Measurements from ENCODE around the gene COX7A2.

Gene COX7A2

DNA sequence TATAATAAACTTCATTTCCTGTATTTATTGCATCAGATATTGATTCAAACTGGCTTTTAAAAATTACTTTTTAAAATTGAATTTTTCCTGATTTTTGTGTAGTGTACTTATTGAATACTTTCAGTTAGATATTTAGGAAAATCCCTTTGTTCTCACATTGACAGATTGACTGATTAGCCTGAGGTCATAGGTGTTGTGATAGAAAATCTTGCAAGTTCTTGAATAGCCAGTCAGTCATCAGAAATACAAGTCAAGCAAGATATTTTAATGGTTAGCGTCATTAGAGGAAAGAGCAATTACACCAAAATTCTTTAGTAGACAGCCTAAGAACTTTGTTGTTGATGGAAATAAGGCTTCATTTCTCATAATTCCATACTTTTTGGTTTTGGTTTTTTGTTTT is 44.4 kb upstream of the COX7A2 start:
- no peaks in the 10 kb centered on the region for H3K27me3 Mint-ChIP-seq (ENCODE audit: low read depth, poor library complexity)
- TF ChIP-seq CTCF (IDR thresholded peaks at IDR 0.05): no peak
- H3K27ac Mint-ChIP-seq: no peak overlapping the region
- H3K4me3 Mint-ChIP-seq: no peak overlapping the region
- DNase-seq: no peak
- peaks cover 10% of the 10 kb centered on the region for H3K4me1 Mint-ChIP-seq
- no peaks in the 10 kb centered on the region for H3K9me3 Mint-ChIP-seq
- H3K36me3 Mint-ChIP-seq (ENCODE audit: low read depth): peaks cover 4% of the 10 kb centered on the region

GRCh38 chr6:75287424-75287823 is 43.8 kb upstream of the COX7A2 start:
- DNase-seq: no peak
- peaks cover 10% of the 10 kb centered on the region for H3K4me1 Mint-ChIP-seq
- H3K27ac Mint-ChIP-seq: no peak overlapping the region
- H3K36me3 Mint-ChIP-seq (ENCODE audit: low read depth): peaks cover 4% of the 10 kb centered on the region
- no peak for TF ChIP-seq CTCF (IDR thresholded peaks at IDR 0.05)
- H3K27me3 Mint-ChIP-seq (ENCODE audit: low read depth, poor library complexity): no peaks in the 10 kb centered on the region
- H3K4me3 Mint-ChIP-seq: no peak overlapping the region
- no peaks in the 10 kb centered on the region for H3K9me3 Mint-ChIP-seq

DNA sequence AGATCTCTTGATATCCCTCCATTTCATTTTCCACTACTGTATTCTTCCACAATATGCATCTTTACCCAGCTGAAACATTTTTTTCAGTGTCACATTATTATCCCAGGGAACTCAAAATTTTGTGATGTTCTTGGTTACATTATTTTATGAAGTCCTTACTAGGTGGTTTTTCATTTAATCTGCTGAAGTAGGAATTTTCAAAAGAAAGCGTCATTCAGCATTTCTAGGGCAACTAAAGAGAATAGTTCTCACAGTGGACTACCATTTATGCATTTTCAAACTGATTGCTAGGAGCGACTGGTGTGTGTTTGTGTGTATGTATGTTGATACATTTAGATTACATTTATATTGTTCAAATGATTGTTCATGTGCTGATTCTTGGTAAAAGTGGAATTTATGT is 43.4 kb upstream of the COX7A2 start:
- Mint-ChIP-seq H3K4me3 (peak overlapping the region; percentile 54), H3K9me3 (no peaks in the 10 kb centered on the region), H3K36me3 (ENCODE audit: low read depth) (peaks cover 4% of the 10 kb centered on the region), H3K27me3 (ENCODE audit: low read depth, poor library complexity) (no peaks in the 10 kb centered on the region), H3K4me1 (peaks cover 10% of the 10 kb centered on the region), H3K27ac (no peak overlapping the region)
- DNase-seq: no peak
- TF ChIP-seq CTCF (IDR thresholded peaks at IDR 0.05): no peak

- H3K4me1 Mint-ChIP-seq: peaks cover 17% of the 10 kb centered on the region
- no peak overlapping the region for H3K27ac Mint-ChIP-seq
- H3K9me3 Mint-ChIP-seq: no peaks in the 10 kb centered on the region
- no peak overlapping the region for H3K4me3 Mint-ChIP-seq
- H3K36me3 Mint-ChIP-seq (ENCODE audit: low read depth): peaks cover 4% of the 10 kb centered on the region
- TF ChIP-seq CTCF (IDR thresholded peaks at IDR 0.05): no peak
- H3K27me3 Mint-ChIP-seq (ENCODE audit: low read depth, poor library complexity): no peaks in the 10 kb centered on the region
- DNase-seq: no peak
These were observed 41.7 kb upstream of the COX7A2 start for GRCh38 chr6:75285283-75285639.

GRCh38 chr6:75284632-75285282 is 41.2 kb upstream of the COX7A2 start, which contains the start of gene TMEM30A:
TMEM30A (minus strand) TSS chr6:75284792; CDS start chr6:75284638, 154 bp downstream.
- no peak for TF ChIP-seq CTCF (IDR thresholded peaks at IDR 0.05)
- no peaks in the 10 kb centered on the region for H3K9me3 Mint-ChIP-seq
- H3K27me3 Mint-ChIP-seq (ENCODE audit: low read depth, poor library complexity): no peaks in the 10 kb centered on the region
- peak; percentile 94 for DNase-seq
- H3K27ac Mint-ChIP-seq: no peak within 1 kb of the TSS
- H3K36me3 Mint-ChIP-seq (ENCODE audit: low read depth): peaks cover 4% of the 10 kb centered on the region
- no peak within 1 kb of the TSS for H3K4me3 Mint-ChIP-seq
- peaks cover 22% of the 10 kb centered on the region for H3K4me1 Mint-ChIP-seq

GRCh38 chr6:75283907-75284631 is 40.5 kb upstream of the COX7A2 start:
- no peak overlapping the region for H3K27ac Mint-ChIP-seq
- no peak overlapping the region for H3K4me3 Mint-ChIP-seq
- DNase-seq: peak; percentile 54
- H3K36me3 Mint-ChIP-seq (ENCODE audit: low read depth): peaks cover 4% of the 10 kb centered on the region
- no peak for TF ChIP-seq CTCF (IDR thresholded peaks at IDR 0.05)
- H3K4me1 Mint-ChIP-seq: peaks cover 28% of the 10 kb centered on the region
- H3K27me3 Mint-ChIP-seq (ENCODE audit: low read depth, poor library complexity): no peaks in the 10 kb centered on the region
- H3K9me3 Mint-ChIP-seq: no peaks in the 10 kb centered on the region
